ENCODE measurements around the gene TSR1. TPM values are rescaled to one million over a fixed set of nuclear protein-coding genes. Genes with fewer than 3 reads are reported as not detected.

The TSR1 gene
- total RNA-seq, 4 donors from 2014 or later: 3.0 to 18.9 (median 14.4) TPM

GRCh38 chr17:2304931-2305330 is 31.3 kb downstream of the TSR1 start:
- H3K36me3 ChIP-seq: peaks cover 0 to 5% (median 1%) of the 10 kb centered on the region in 4 donors
- H3K27ac ChIP-seq: no peak overlapping the region
- TF ChIP-seq EP300 (IDR thresholded peaks at IDR 0.05; ENCODE audit: low read depth): no peak
- TF ChIP-seq CTCF (IDR thresholded peaks at IDR 0.05): no peak
- no peak for TF ChIP-seq POLR2AphosphoS5 (IDR thresholded peaks at IDR 0.05)
- no peak for TF ChIP-seq POLR2A (IDR thresholded peaks at IDR 0.05)
- no peaks in the 10 kb centered on the region for H3K27me3 ChIP-seq
- H3K4me1 ChIP-seq: peaks cover 8 to 26% (median 15%) of the 10 kb centered on the region in 4 donors
- H3K9me3 ChIP-seq: no peaks in the 10 kb centered on the region
- no peak for DNase-seq
- intact Hi-C loops (cut with DNase I; ENCODE audit: low total_unique reads): no loop called here
- in situ Hi-C loops (cut with MboI; ENCODE audit: low pct_ligation_motif_present in 1 of 4, low pct_unique_long_range_greater_than_20kb in 1 of 4, low sequenced_read_pairs in 3 of 4): no loop called here
- 87 to 93% methylated on average over 1 to 4 of the region's 4 CpGs for WGBS, 2 donors (ENCODE audit: low coverage in 1 of 2)
- H3K4me3 ChIP-seq: no peak overlapping the region

GRCh38 chr17:2303204-2304188 is 32.8 kb downstream of the TSR1 start, which contains the start of the genes SMG6 and SRR:
Gene SMG6 (minus strand): TSS chr17:2303785. CDS start chr17:2303720, 65 bp downstream.
Gene SRR (plus strand): TSS chr17:2303950. CDS start chr17:2315561, 11,611 bp downstream.
- intact Hi-C loops (cut with DNase I; ENCODE audit: low total_unique reads): no loop called here
- TF ChIP-seq EP300 (IDR thresholded peaks at IDR 0.05; ENCODE audit: low read depth) (no peak), POLR2AphosphoS5 (IDR thresholded peaks at IDR 0.05) (peak; percentile 23 to 78 (median 65)), CTCF (IDR thresholded peaks at IDR 0.05) (no peak), POLR2A (IDR thresholded peaks at IDR 0.05) (peak; percentile 82)
- in situ Hi-C loops (cut with MboI; ENCODE audit: low pct_ligation_motif_present in 1 of 4, low pct_unique_long_range_greater_than_20kb in 1 of 4, low sequenced_read_pairs in 3 of 4): no loop called here

GRCh38 chr17:2302778-2303203 is 33.5 kb downstream of the TSR1 start:
- H3K27ac ChIP-seq: peak overlapping the region; percentile 92 to 97 (median 95)
- DNase-seq: no peak
- peaks cover 0 to 8% (median 3%) of the 10 kb centered on the region in 4 donors for H3K36me3 ChIP-seq
- peaks cover 8 to 26% (median 15%) of the 10 kb centered on the region in 4 donors for H3K4me1 ChIP-seq
- no peaks in the 10 kb centered on the region for H3K27me3 ChIP-seq
- no peaks in the 10 kb centered on the region for H3K9me3 ChIP-seq
- H3K4me3 ChIP-seq: peak overlapping the region; percentile 64 to 93 (median 80)
- intact Hi-C loops (cut with DNase I; ENCODE audit: low total_unique reads) (no loop called here), in situ Hi-C loops (cut with MboI; ENCODE audit: low pct_ligation_motif_present in 1 of 4, low pct_unique_long_range_greater_than_20kb in 1 of 4, low sequenced_read_pairs in 3 of 4) (no loop called here)
- WGBS, 2 donors (ENCODE audit: low coverage in 1 of 2): 0 to 3% methylated on average over 5 to 12 of the region's 12 CpGs
- TF ChIP-seq EP300 (IDR thresholded peaks at IDR 0.05; ENCODE audit: low read depth) (no peak), CTCF (IDR thresholded peaks at IDR 0.05) (no peak), POLR2A (IDR thresholded peaks at IDR 0.05) (no peak), POLR2AphosphoS5 (IDR thresholded peaks at IDR 0.05) (no peak)

More at GRCh38 chr17:2303204-2304188, 32.8 kb downstream of the TSR1 start, which contains the start of the genes SMG6 and SRR:
- DNase-seq: peak; percentile 95
- H3K4me1 ChIP-seq: peaks cover 8 to 26% (median 15%) of the 10 kb centered on the region in 4 donors
- 0% methylated on average over 40 of the region's 108 CpGs; no CpG with 5 or more reads in 1 of the 2 donors for WGBS, 2 donors (ENCODE audit: low coverage in 1 of 2)
- H3K9me3 ChIP-seq: no peaks in the 10 kb centered on the region
- no peaks in the 10 kb centered on the region for H3K27me3 ChIP-seq
- H3K36me3 ChIP-seq: peaks cover 0 to 8% (median 3%) of the 10 kb centered on the region in 4 donors
- H3K4me3 ChIP-seq: peak within 1 kb of the TSS; percentile 64 to 93 (median 80)
- peak within 1 kb of the TSS; percentile 92 to 97 (median 95) for H3K27ac ChIP-seq

GRCh38 chr17:2299756-2300155 is 36.5 kb downstream of the TSR1 start:
- in situ Hi-C loops (cut with MboI; ENCODE audit: low pct_ligation_motif_present in 1 of 4, low pct_unique_long_range_greater_than_20kb in 1 of 4, low sequenced_read_pairs in 3 of 4): loop anchor here in 1 of 4 donors (25.0 kb wide), 1 partner anchor 412 kb away; no protein-coding TSS in a partner anchor
- Histone ChIP-seq H3K9me3 (no peaks in the 10 kb centered on the region), H3K27ac (no peak overlapping the region), H3K4me1 (peaks cover 8 to 25% (median 15%) of the 10 kb centered on the region in 4 donors), H3K36me3 (peaks cover 0 to 29% (median 7%) of the 10 kb centered on the region in 4 donors), H3K4me3 (no peak overlapping the region), H3K27me3 (no peaks in the 10 kb centered on the region)
- intact Hi-C loops (cut with DNase I; ENCODE audit: low total_unique reads): no loop called here
- no peak for DNase-seq
- TF ChIP-seq POLR2A (IDR thresholded peaks at IDR 0.05) (no peak), POLR2AphosphoS5 (IDR thresholded peaks at IDR 0.05) (no peak), EP300 (IDR thresholded peaks at IDR 0.05; ENCODE audit: low read depth) (no peak), CTCF (IDR thresholded peaks at IDR 0.05) (no peak)
- WGBS, 2 donors (ENCODE audit: low coverage in 1 of 2): 70 to 94% methylated on average over 2 to 22 of the region's 22 CpGs
